Muscle of leg (tissue), 11 donors: ENCODE measurements around the gene ATP5PD. TPM values are rescaled to one million over a fixed set of nuclear protein-coding genes. Genes with fewer than 3 reads are reported as not detected.
"Not testable (repeated sequence)": the region's sequence is repeated elsewhere in the genome, so short reads cannot be mapped to it uniquely, and the experiment has no call there.

Source experiments
- DNase-seq: peaks from one replicate; pipeline ENCODE4 v3.0.0; 2013
- H3K27ac ChIP-seq: one replicate; pipeline ENCODE4 v1.5.1; 2013; ENCODE audit warnings: mild to moderate bottlenecking, low read length, control low read depth
- H3K27me3 ChIP-seq: one replicate; pipeline ENCODE4 v1.6.1; 2013; ENCODE audit warnings: low read length; ENCODE audit not compliant: control insufficient read depth, insufficient read depth
- H3K36me3 ChIP-seq: one replicate; pipeline ENCODE4 v1.6.1; 2013; ENCODE audit warnings: low read length; ENCODE audit not compliant: control insufficient read depth, insufficient read depth
- H3K4me1 ChIP-seq: one replicate; pipeline ENCODE4 v1.6.1; 2013; ENCODE audit warnings: low read length; ENCODE audit not compliant: control insufficient read depth, insufficient read depth
- H3K4me3 ChIP-seq: one replicate; pipeline ENCODE4 v1.5.1; 2013; ENCODE audit warnings: low read length, control low read depth
- H3K9me3 ChIP-seq: replicated peaks from 2 replicates; pipeline ENCODE4 v1.6.1; 2013; ENCODE audit warnings: low read depth, low read length; ENCODE audit not compliant: control insufficient read depth
- WGBS: methylation state at CpG from one replicate; pipeline ENCODE4 v1.1.5; 2013; ENCODE audit warnings: missing lambda C conversion rate; ENCODE audit not compliant: insufficient coverage; 5-methylcytosine and 5-hydroxymethylcytosine counted together
- polyA plus RNA-seq, 8 donors: library from polyadenylated mRNA; unstranded; fragments of 120-200 nt; gene quantifications; one replicate each; pipeline versions ENCODE4 v1.2.1 to v1.2.3, GENCODE V29; 2013; ENCODE audit warnings: inconsistent platforms in 1 of 8, low replicate concordance in 1 of 8; ENCODE audit not compliant: insufficient read length in 8 of 8, insufficient read depth in 1 of 8
- total RNA-seq: library from RNA; stranded (reverse); fragments of 120-200 nt; gene quantifications from one replicate; pipeline ENCODE4 v1.2.4, GENCODE V29; 2013

The ATP5PD gene
- total and polyA plus RNA-seq, 9 donors: 216 to 332 (median 248) TPM

GRCh38 chr17:75078284-75079022 lies 31.7 kb upstream of the ATP5PD start:
- Histone ChIP-seq H3K36me3 (no peaks in the 10 kb centered on the region), H3K4me3 (no peak overlapping the region), H3K4me1 (peaks cover 47% of the 10 kb centered on the region), H3K9me3 (no peaks in the 10 kb centered on the region), H3K27me3 (no peaks in the 10 kb centered on the region), H3K27ac (no peak overlapping the region)
- no peak for DNase-seq
- WGBS: 89% methylated on average over 5 of the region's 17 CpGs

- 10% methylated on average over 38 of the region's 53 CpGs for whole genome bisulfite sequencing
- H3K4me1 ChIP-seq: peaks cover 47% of the 10 kb centered on the region
- DNase-seq: peak; percentile 60
These were observed 30.9 kb upstream of the ATP5PD start for GRCh38 chr17:75077496-75078283.

GRCh38 chr17:75077072-75077495 lies 30.3 kb upstream of the ATP5PD start:
- H3K27me3 ChIP-seq: no peaks in the 10 kb centered on the region
- DNase-seq: no peak
- peaks cover 47% of the 10 kb centered on the region for H3K4me1 ChIP-seq
- 28% methylated on average over 24 of the region's 30 CpGs for WGBS
- no peaks in the 10 kb centered on the region for H3K36me3 ChIP-seq
- no peak overlapping the region for H3K27ac ChIP-seq
- peak overlapping the region; percentile 43 for H3K4me3 ChIP-seq
- H3K9me3 ChIP-seq: no peaks in the 10 kb centered on the region

More at GRCh38 chr17:75077496-75078283, 30.9 kb upstream of the ATP5PD start:
- H3K36me3 ChIP-seq: no peaks in the 10 kb centered on the region
- H3K27me3 ChIP-seq: no peaks in the 10 kb centered on the region
- peak overlapping the region; percentile 38 for H3K27ac ChIP-seq
- no peaks in the 10 kb centered on the region for H3K9me3 ChIP-seq
- peak overlapping the region; percentile 43 for H3K4me3 ChIP-seq

- H3K4me3 ChIP-seq: no peak overlapping the region
- H3K27ac ChIP-seq: peak overlapping the region; percentile 6
- no peaks in the 10 kb centered on the region for H3K9me3 ChIP-seq
- H3K36me3 ChIP-seq: no peaks in the 10 kb centered on the region
- WGBS: 49% methylated on average over 3 of the region's 4 CpGs
- DNase-seq: no peak
- H3K4me1 ChIP-seq: peaks cover 47% of the 10 kb centered on the region
- H3K27me3 ChIP-seq: no peaks in the 10 kb centered on the region
These were observed 29.0 kb upstream of the ATP5PD start for GRCh38 chr17:75075597-75076336.

GRCh38 chr17:75074532-75074931 lies 27.8 kb upstream of the ATP5PD start:
- DNase-seq: peak; percentile 92

GRCh38 chr17:75073618-75074047 lies 26.9 kb upstream of the ATP5PD start:
- Histone ChIP-seq H3K4me1 (peaks cover 35% of the 10 kb centered on the region), H3K9me3 (no peaks in the 10 kb centered on the region), H3K27me3 (no peaks in the 10 kb centered on the region), H3K27ac (peak overlapping the region; percentile 74), H3K4me3 (no peak overlapping the region), H3K36me3 (no peaks in the 10 kb centered on the region)
- WGBS: 58% methylated on average over 4 of the region's 5 CpGs
- DNase-seq: peak; percentile 76

More at GRCh38 chr17:75074532-75074931, 27.8 kb upstream of the ATP5PD start:
- 35% methylated on average over 10 of the region's 14 CpGs for WGBS
- H3K9me3 ChIP-seq: no peaks in the 10 kb centered on the region
- no peak overlapping the region for H3K4me3 ChIP-seq
- H3K36me3 ChIP-seq: no peaks in the 10 kb centered on the region
- H3K4me1 ChIP-seq: peaks cover 44% of the 10 kb centered on the region
- no peaks in the 10 kb centered on the region for H3K27me3 ChIP-seq
- peak overlapping the region; percentile 74 for H3K27ac ChIP-seq

GRCh38 chr17:75072909-75073308 lies 26.1 kb upstream of the ATP5PD start:
- not testable (repeated sequence) for H3K27ac ChIP-seq, H3K9me3 ChIP-seq, H3K27me3 ChIP-seq, H3K4me3 ChIP-seq, DNase-seq, H3K36me3 ChIP-seq
- H3K4me1 ChIP-seq: peaks cover 28% of the 10 kb centered on the region
- WGBS: no CpG with 5 or more reads among the region's 5 CpGs

- H3K4me3 ChIP-seq, H3K36me3 ChIP-seq, DNase-seq, H3K27ac ChIP-seq, H3K27me3 ChIP-seq, H3K9me3 ChIP-seq: not testable (repeated sequence)
- peaks cover 17% of the 10 kb centered on the region for H3K4me1 ChIP-seq
- 78% methylated on average over 2 of the region's 8 CpGs for WGBS
These were observed 24.9 kb upstream of the ATP5PD start for GRCh38 chr17:75071478-75072271.

- no peak for DNase-seq
- Histone ChIP-seq H3K9me3 (no peaks in the 10 kb centered on the region), H3K36me3 (peaks cover 8% of the 10 kb centered on the region), H3K4me3 (no peak overlapping the region), H3K27ac (no peak overlapping the region), H3K27me3 (no peaks in the 10 kb centered on the region), H3K4me1 (peaks cover 8% of the 10 kb centered on the region)
- WGBS: 65% methylated on average over 2 of the region's 2 CpGs
These were observed 23.0 kb upstream of the ATP5PD start for GRCh38 chr17:75069783-75070182.
